Left lung (tissue), 10 donors: ENCODE results near the gene EPHA10. TPM values are rescaled to one million over a fixed set of nuclear protein-coding genes. Genes with fewer than 3 reads are reported as not detected.

ENCODE experiments used
- ATAC-seq: fragments of 200-7000 bp; cut with Tn5 transposase; one replicate; pipeline ENCODE4 v1.9.1; 2020; ENCODE audit warnings: moderate library complexity
- DNase-seq, 4 donors: peaks; one replicate each; pipeline ENCODE4 v3.0.0-alpha.2; 2013 to 2020
- H3K27ac ChIP-seq, 2 donors: fragments of 200-600 bp; sonication (generic) in 1 of 2; one replicate each; pipeline versions ENCODE4 v1.5.0 to v1.8.0; 2020 to 2021
- H3K27me3 ChIP-seq, 2 donors: fragments of 200-600 bp; sonication (generic) in 1 of 2; one replicate each; pipeline versions ENCODE4 v1.5.0 to v1.8.0; 2020 to 2021
- H3K36me3 ChIP-seq, 2 donors: fragments of 200-600 bp; sonication (generic) in 1 of 2; one replicate each; pipeline versions ENCODE4 v1.5.0 to v1.8.0; 2020 to 2021
- H3K4me1 ChIP-seq, 2 donors: fragments of 200-600 bp; one replicate each; pipeline ENCODE4 v1.8.0; 2021
- H3K4me3 ChIP-seq, 2 donors: fragments of 200-600 bp; sonication (generic) in 1 of 2; one replicate each; pipeline versions ENCODE4 v1.5.0 to v1.8.0; 2020 to 2021; ENCODE audit warnings: mild to moderate bottlenecking in 1 of 2
- H3K9me3 ChIP-seq, 2 donors: fragments of 200-600 bp; sonication (generic) in 1 of 2; one replicate each; pipeline versions ENCODE4 v1.5.0 to v1.8.0; 2020 to 2021
- CTCF ChIP-seq, 2 donors: fragments of 200-600 bp; sonication (generic) in 1 of 2; IDR thresholded peaks; one replicate each; pipeline versions ENCODE4 v1.5.0 to v1.8.0; 2021; ENCODE audit warnings: antibody characterized with exemption in 2 of 2
- intact Hi-C, 2 donors: fragments of 100-400 bp; cut with DNase I; formaldehyde crosslinking; loops; one replicate each; pipeline versions ENCODE4 v1.11.2 to v1.14.2; 2022
- polyA plus RNA-seq, 6 donors: library from polyadenylated mRNA; unstranded; fragments of 120-200 nt; gene quantifications; one replicate each; pipeline ENCODE4 v1.2.1, GENCODE V29; 2013; ENCODE audit not compliant: insufficient read length in 6 of 6
- total RNA-seq, 2 donors: library from RNA; stranded (reverse); fragmentation: NEBNext Ultra II Directional; extraction: Animal tissue kit (Norgen Biotek cat#: 25700); gene quantifications; one replicate each; pipeline ENCODE4 v1.2.1, GENCODE V29; 2021
- donor health status: DM: no; HTN: yes; CAD: no.
- donor health status: DM: no; HTN: no; CAD: no.

The EPHA10 gene
- total and polyA plus RNA-seq, 8 donors, result 0.13 to 3.2 (median 0.22) TPM

- no peak for TF ChIP-seq CTCF (IDR thresholded peaks at IDR 0.05)
Measured at GRCh38 chr1:37731312-37732019, 33.5 kb downstream of the EPHA10 start.

GRCh38 chr1:37730376-37730775 lies 34.5 kb downstream of the EPHA10 start:
- intact Hi-C loops, result no loop called here
- DNase-seq (no peak), ATAC-seq (no peak)
- no peaks in the 10 kb centered on the region for H3K9me3 ChIP-seq
- no peak for TF ChIP-seq CTCF (IDR thresholded peaks at IDR 0.05)
- H3K4me1 ChIP-seq, result no peaks in the 10 kb centered on the region
- no peaks in the 10 kb centered on the region for H3K36me3 ChIP-seq
- peaks cover 7 to 43% of the 10 kb centered on the region in 2 donors for H3K27me3 ChIP-seq
- H3K27ac ChIP-seq, result no peak overlapping the region
- H3K4me3 ChIP-seq, result no peak overlapping the region

More at GRCh38 chr1:37731312-37732019, 33.5 kb downstream of the EPHA10 start:
- H3K4me3 ChIP-seq, result no peak overlapping the region
- H3K27ac ChIP-seq, result no peak overlapping the region
- no peaks in the 10 kb centered on the region for H3K4me1 ChIP-seq
- intact Hi-C loops, result no loop called here
- H3K27me3 ChIP-seq, result peaks cover 7 to 43% of the 10 kb centered on the region in 2 donors
- no peaks in the 10 kb centered on the region for H3K9me3 ChIP-seq
- DNase-seq (no peak), ATAC-seq (no peak)
- H3K36me3 ChIP-seq, result no peaks in the 10 kb centered on the region

GRCh38 chr1:37728416-37728815 lies 36.5 kb downstream of the EPHA10 start:
- no peaks in the 10 kb centered on the region for H3K36me3 ChIP-seq
- intact Hi-C loops, result no loop called here
- ATAC-seq, result no peak
- no peak overlapping the region for H3K27ac ChIP-seq
- TF ChIP-seq CTCF (IDR thresholded peaks at IDR 0.05), result no peak
- H3K4me1 ChIP-seq, result no peaks in the 10 kb centered on the region
- H3K27me3 ChIP-seq, result peaks cover 1 to 32% of the 10 kb centered on the region in 2 donors
- H3K9me3 ChIP-seq, result no peaks in the 10 kb centered on the region
- no peak overlapping the region for H3K4me3 ChIP-seq
- no peak for DNase-seq

GRCh38 chr1:37726751-37727585 lies 38.0 kb downstream of the EPHA10 start:
- ATAC-seq, result no peak
- no peaks in the 10 kb centered on the region for H3K4me1 ChIP-seq
- no peak overlapping the region for H3K4me3 ChIP-seq
- no peak overlapping the region for H3K27ac ChIP-seq
- intact Hi-C loops, result no loop called here
- H3K9me3 ChIP-seq, result no peaks in the 10 kb centered on the region
- no peak for TF ChIP-seq CTCF (IDR thresholded peaks at IDR 0.05)
- no peaks in the 10 kb centered on the region for H3K36me3 ChIP-seq
- H3K27me3 ChIP-seq, result peaks cover 0 to 27% of the 10 kb centered on the region in 2 donors
- DNase-seq, result no peak
